Smooth muscle cell (in vitro differentiated cells): ENCODE data around the gene BACH2. TPM values are rescaled to one million over a fixed set of nuclear protein-coding genes. Genes with fewer than 3 reads are reported as not detected.

ENCODE experiments used
- DNase-seq: peaks from one replicate; lab custom pipeline; 2025; ENCODE audit not compliant: unreplicated experiment; lab: John Stamatoyannopoulos, UW
- H2AFZ ChIP-seq: fragments of 200-600 bp; sonication (generic); 2 replicates; pipeline ENCODE4 v1.6.0; 2016; ENCODE audit warnings: antibody characterized with exemption, low read depth, mild to moderate bottlenecking
- H3F3A ChIP-seq: fragments of 200-600 bp; sonication (generic); 2 replicates; pipeline ENCODE4 v1.6.0; 2017; ENCODE audit warnings: antibody characterized with exemption, low read depth
- H3K27ac ChIP-seq: fragments of 200-600 bp; sonication (generic); 2 replicates; pipeline ENCODE4 v1.5.1; 2016; ENCODE audit warnings: low read depth, mild to moderate bottlenecking
- H3K27me3 ChIP-seq: fragments of 200-600 bp; sonication (generic); 2 replicates; pipeline ENCODE4 v1.6.1; 2016; ENCODE audit warnings: low read depth, mild to moderate bottlenecking
- H3K36me3 ChIP-seq: fragments of 200-600 bp; sonication (generic); 2 replicates; pipeline ENCODE4 v1.5.1; 2016; ENCODE audit warnings: low read depth
- H3K4me1 ChIP-seq: fragments of 200-600 bp; sonication (generic); 2 replicates; pipeline ENCODE4 v1.5.1; 2016; ENCODE audit warnings: low read depth
- H3K4me2 ChIP-seq: fragments of 200-600 bp; sonication (generic); 2 replicates; pipeline ENCODE4 v1.6.0; 2016; ENCODE audit warnings: mild to moderate bottlenecking
- H3K4me3 ChIP-seq: fragments of 200-600 bp; sonication (generic); 2 replicates; pipeline ENCODE4 v1.5.1; 2016; ENCODE audit warnings: mild to moderate bottlenecking
- H3K79me2 ChIP-seq: fragments of 200-600 bp; sonication (generic); 2 replicates; pipeline ENCODE4 v1.6.0; 2016; ENCODE audit warnings: low read depth, mild to moderate bottlenecking
- H3K9ac ChIP-seq: fragments of 200-600 bp; sonication (generic); 2 replicates; pipeline ENCODE4 v1.6.0; 2016; ENCODE audit warnings: low read depth
- H3K9me3 ChIP-seq: fragments of 200-600 bp; sonication (generic); replicated peaks from 2 replicates; pipeline ENCODE4 v1.5.1; 2016; ENCODE audit warnings: low read depth
- H4K20me1 ChIP-seq: fragments of 200-600 bp; sonication (generic); 2 replicates; pipeline ENCODE4 v1.6.0; 2016; ENCODE audit warnings: low read depth
- CTCF ChIP-seq: fragments of 200-600 bp; sonication (generic); IDR thresholded peaks from 2 replicates; pipeline ENCODE4 v1.5.1; 2017; ENCODE audit warnings: borderline replicate concordance, mild to moderate bottlenecking, antibody characterized with exemption; ENCODE audit not compliant: insufficient read depth, poor library complexity, severe bottlenecking
- WGBS: methylation state at CpG from one replicate; pipeline ENCODE4 v1.1.7; 2016; ENCODE audit warnings: low lambda C conversion rate; 5-methylcytosine and 5-hydroxymethylcytosine counted together
- polyA plus RNA-seq: library from polyadenylated mRNA; unstranded; fragments of >200 nt; fragmentation: Nextera tagmentation; extraction: Ambion mirVana; gene quantifications from 2 replicates; pipeline ENCODE4 v1.2.1, GENCODE V29; 2016
- total RNA-seq: library from RNA; depleted of rRNA; stranded (reverse); fragments of >200 nt; gene quantifications from 2 replicates; pipeline ENCODE4 v1.2.3, GENCODE V29; 2014

Gene BACH2
- total and polyA plus RNA-seq, 2 experiments from 2014 or later: 3.0 to 4.5 TPM

- Histone ChIP-seq H3K36me3 (no peaks in the 10 kb centered on the region), H3K4me3 (no peak overlapping the region), H2AFZ (no peak overlapping the region), H3K27ac (no peak overlapping the region), H3K9ac (no peak overlapping the region), H3K4me1 (peaks cover 18% of the 10 kb centered on the region), H3K4me2 (no peak overlapping the region), H3K79me2 (no peaks in the 10 kb centered on the region), H3F3A (no peaks in the 10 kb centered on the region), H3K9me3 (no peaks in the 10 kb centered on the region), H3K27me3 (no peaks in the 10 kb centered on the region), H4K20me1 (no peaks in the 10 kb centered on the region)
- no peak for TF ChIP-seq CTCF
- no peak for DNase-seq
- WGBS: 95% methylated on average over 22 of the region's 22 CpGs
Measured at GRCh38 chr6:89932245-89932802, 364.3 kb downstream of the BACH2 start.

DNA sequence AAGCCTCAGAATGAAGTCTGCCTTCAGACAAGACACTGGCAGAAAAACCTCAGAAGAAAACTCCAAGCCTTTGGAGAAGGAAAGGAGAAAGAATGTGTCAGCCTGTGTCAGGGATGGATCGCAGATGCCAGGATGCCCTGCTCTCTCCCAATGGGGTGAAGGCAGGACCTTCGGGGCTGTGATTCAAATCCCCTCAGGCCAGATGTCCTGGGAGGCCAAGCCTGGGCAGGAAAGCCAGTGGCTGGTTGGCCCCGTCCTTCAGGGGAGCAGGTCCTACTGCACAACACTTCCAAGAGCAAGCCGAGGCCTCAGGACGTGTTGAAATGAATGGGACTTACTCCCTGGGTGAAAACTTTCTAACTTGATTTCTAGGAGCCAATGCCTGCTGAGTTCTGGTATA, 365.9 kb downstream of the BACH2 start:
- Histone ChIP-seq H3K36me3 (no peaks in the 10 kb centered on the region), H3K79me2 (no peaks in the 10 kb centered on the region), H3K4me1 (peaks cover 19% of the 10 kb centered on the region), H3K4me3 (no peak overlapping the region), H4K20me1 (no peaks in the 10 kb centered on the region), H2AFZ (no peak overlapping the region), H3K9me3 (no peaks in the 10 kb centered on the region), H3K4me2 (no peak overlapping the region), H3F3A (no peaks in the 10 kb centered on the region), H3K27me3 (no peaks in the 10 kb centered on the region), H3K27ac (no peak overlapping the region), H3K9ac (no peak overlapping the region)
- 70% methylated on average over 5 of the region's 5 CpGs for WGBS
- no peak for TF ChIP-seq CTCF
- no peak for DNase-seq

DNA sequence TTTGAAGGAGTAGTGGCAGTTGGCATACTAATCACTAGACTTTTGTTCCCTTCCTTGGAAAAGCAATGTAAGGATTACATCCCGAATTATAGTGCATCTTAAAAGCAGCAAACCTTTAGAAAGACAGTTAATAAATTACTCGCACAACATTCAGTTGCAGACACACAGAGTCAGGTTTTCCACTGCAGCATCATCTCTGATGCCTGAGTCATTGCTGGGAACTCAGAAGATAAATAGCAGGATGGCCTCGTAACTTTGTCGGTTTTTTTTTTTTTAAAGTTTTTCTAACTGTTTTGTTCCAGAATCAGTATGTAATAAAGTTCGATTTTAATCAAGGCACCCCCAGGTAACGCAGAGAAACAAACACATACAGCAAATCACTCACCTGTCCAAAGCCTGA, 368.0 kb downstream of the BACH2 start:
- peak overlapping the region; percentile 33 for H3K9ac ChIP-seq
- TF ChIP-seq CTCF: no peak
- no peak for DNase-seq

More for the DNA sequence above, 368.0 kb downstream of the BACH2 start:
- 40% methylated on average over 6 of the region's 6 CpGs for WGBS
- Histone ChIP-seq H3K4me2 (no peak overlapping the region), H3K4me3 (no peak overlapping the region), H3F3A (no peaks in the 10 kb centered on the region), H3K79me2 (no peaks in the 10 kb centered on the region), H3K27me3 (no peaks in the 10 kb centered on the region), H3K9me3 (no peaks in the 10 kb centered on the region), H4K20me1 (no peaks in the 10 kb centered on the region), H3K36me3 (no peaks in the 10 kb centered on the region), H3K4me1 (peaks cover 19% of the 10 kb centered on the region), H2AFZ (no peak overlapping the region), H3K27ac (peak overlapping the region; percentile 54)
